MCF 10A (cell line): Measurements from ENCODE around the gene HHIPL1. TPM values are rescaled to one million over a fixed set of nuclear protein-coding genes. Genes with fewer than 3 reads are reported as not detected.

ENCODE experiments used
- BruUV-seq: library from RNA; stranded (reverse); fragments of 400-500 nt; replicated peaks from 2 replicates; lab custom pipeline; 2021; lab: Mats Ljungman, UMichigan
- CTCF ChIA-PET: fragments of 300-600 bp; sonication (Branson Sonifier 250); formaldehyde crosslinking; extraction: SDS; loops from one replicate; lab custom pipeline; 2021; ENCODE audit warnings: antibody characterized with exemption, inconsistent platforms; lab: Yijun Ruan, JAX
- POLR2A ChIA-PET: fragments of 300-600, 350-650 bp; sonication (Branson Sonifier 250); formaldehyde crosslinking; extraction: SDS; loops from one replicate; lab custom pipeline; 2020; ENCODE audit warnings: antibody characterized with exemption, inconsistent platforms; lab: Yijun Ruan, JAX
- DNase-seq: peaks from one replicate; pipeline ENCODE4 v3.0.0-alpha.2; 2018; ENCODE audit not compliant: unreplicated experiment
- H3K27ac Mint-ChIP-seq: one replicate; pipeline ENCODE4 v1.8.0; 2022; ENCODE audit warnings: mild to moderate bottlenecking, low read depth, mixed read lengths; ENCODE audit not compliant: unreplicated experiment
- H3K27me3 Mint-ChIP-seq: one replicate; pipeline ENCODE4 v1.8.0; 2022; ENCODE audit warnings: mixed read lengths; ENCODE audit not compliant: insufficient read depth, unreplicated experiment
- H3K36me3 Mint-ChIP-seq: one replicate; pipeline ENCODE4 v1.8.0; 2022; ENCODE audit warnings: mild to moderate bottlenecking, moderate library complexity, mixed read lengths; ENCODE audit not compliant: insufficient read depth, unreplicated experiment
- H3K4me1 Mint-ChIP-seq: one replicate; pipeline ENCODE4 v1.8.0; 2022; ENCODE audit warnings: mixed read lengths; ENCODE audit not compliant: insufficient read depth, unreplicated experiment
- H3K4me3 Mint-ChIP-seq: one replicate; pipeline ENCODE4 v1.8.0; 2022; ENCODE audit warnings: mild to moderate bottlenecking, moderate library complexity, mixed read lengths; ENCODE audit not compliant: unreplicated experiment
- H3K9me3 Mint-ChIP-seq: one replicate; pipeline ENCODE4 v1.8.0; 2022; ENCODE audit warnings: mixed read lengths; ENCODE audit not compliant: unreplicated experiment
- intact Hi-C: fragments of 100-400 bp; cut with micrococcal nuclease; formaldehyde crosslinking; loops from 2 replicates; pipeline ENCODE4 v1.14.1; 2022
- total RNA-seq: library from RNA; stranded (reverse); gene quantifications from 2 replicates; pipeline ENCODE4 v1.2.3, GENCODE V29; 2022
- TF ChIP-seq, protein P1 (sequence below): fragments of 200-600 bp; IDR thresholded peaks from one replicate; pipeline ENCODE4 v1.8.0; 2022; ENCODE audit warnings: antibody characterized with exemption, mild to moderate bottlenecking; ENCODE audit not compliant: unreplicated experiment

Gene HHIPL1
- total RNA-seq, 1 experiment from 2014 or later, result not detected

DNA sequence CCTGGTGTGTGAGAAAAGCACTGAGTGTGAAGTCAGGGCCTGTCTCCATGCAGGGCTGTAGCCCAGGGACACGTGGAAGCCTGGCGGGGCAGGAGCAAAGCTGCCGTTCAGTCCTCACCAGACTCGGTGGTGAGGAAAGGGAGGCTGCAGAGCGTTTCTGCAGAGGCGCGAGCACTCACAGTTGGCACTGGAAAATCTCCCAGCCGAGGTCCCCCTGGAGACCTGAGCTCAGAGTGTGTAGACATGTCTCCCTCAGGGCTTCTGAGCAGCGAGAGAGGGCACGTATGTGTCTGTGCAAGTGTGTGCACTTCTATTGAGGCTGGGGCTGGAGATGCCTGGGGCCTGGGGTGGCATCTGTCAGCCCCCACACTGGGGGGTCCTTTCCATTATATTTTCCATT, 11.0 kb upstream of the HHIPL1 start:
- Mint-ChIP-seq H3K27me3 (no peaks in the 10 kb centered on the region), H3K36me3 (no peaks in the 10 kb centered on the region), H3K9me3 (no peaks in the 10 kb centered on the region), H3K4me1 (no peaks in the 10 kb centered on the region), H3K4me3 (no peak overlapping the region), H3K27ac (no peak overlapping the region)
- intact Hi-C loops, result no loop called here
- BruUV-seq, result no TSS peak
- ChIA-PET CTCF (interaction anchor here (1.1 to 2.0 kb wide), 4 partner anchors 35 to 241 kb away, joined by 3 to 5 read pairs (median 3); no protein-coding TSS in a partner anchor), POLR2A (interaction anchor here (0.6 kb wide), 1 partner anchor 73 kb away, joined by 3 read pairs; no protein-coding TSS in a partner anchor)
- TF ChIP-seq, protein P1, sequence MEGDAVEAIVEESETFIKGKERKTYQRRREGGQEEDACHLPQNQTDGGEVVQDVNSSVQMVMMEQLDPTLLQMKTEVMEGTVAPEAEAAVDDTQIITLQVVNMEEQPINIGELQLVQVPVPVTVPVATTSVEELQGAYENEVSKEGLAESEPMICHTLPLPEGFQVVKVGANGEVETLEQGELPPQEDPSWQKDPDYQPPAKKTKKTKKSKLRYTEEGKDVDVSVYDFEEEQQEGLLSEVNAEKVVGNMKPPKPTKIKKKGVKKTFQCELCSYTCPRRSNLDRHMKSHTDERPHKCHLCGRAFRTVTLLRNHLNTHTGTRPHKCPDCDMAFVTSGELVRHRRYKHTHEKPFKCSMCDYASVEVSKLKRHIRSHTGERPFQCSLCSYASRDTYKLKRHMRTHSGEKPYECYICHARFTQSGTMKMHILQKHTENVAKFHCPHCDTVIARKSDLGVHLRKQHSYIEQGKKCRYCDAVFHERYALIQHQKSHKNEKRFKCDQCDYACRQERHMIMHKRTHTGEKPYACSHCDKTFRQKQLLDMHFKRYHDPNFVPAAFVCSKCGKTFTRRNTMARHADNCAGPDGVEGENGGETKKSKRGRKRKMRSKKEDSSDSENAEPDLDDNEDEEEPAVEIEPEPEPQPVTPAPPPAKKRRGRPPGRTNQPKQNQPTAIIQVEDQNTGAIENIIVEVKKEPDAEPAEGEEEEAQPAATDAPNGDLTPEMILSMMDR, result no peak
- DNase-seq, result no peak

DNA sequence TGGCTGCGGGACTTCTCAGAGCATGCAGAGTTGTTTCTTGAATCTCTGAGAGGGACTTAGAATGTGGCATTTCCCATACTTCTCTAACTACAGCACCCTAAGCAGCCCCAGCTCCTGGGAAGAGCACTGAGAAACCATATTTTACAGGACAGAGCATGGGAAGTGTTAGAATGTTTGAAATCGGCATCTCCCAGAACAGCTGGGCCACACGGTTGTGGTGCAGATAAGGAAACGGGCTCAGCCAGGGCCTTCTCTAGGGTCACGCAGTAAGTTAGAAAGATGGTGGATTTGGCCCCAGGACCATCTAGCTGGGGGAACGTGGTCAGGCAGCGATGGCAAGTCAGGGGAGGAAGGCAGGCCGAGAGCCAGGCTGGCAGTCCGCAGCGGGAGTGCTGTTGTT, 10.5 kb upstream of the HHIPL1 start:
- Mint-ChIP-seq H3K9me3 (no peaks in the 10 kb centered on the region), H3K27me3 (no peaks in the 10 kb centered on the region), H3K4me3 (no peak overlapping the region), H3K27ac (no peak overlapping the region), H3K36me3 (no peaks in the 10 kb centered on the region), H3K4me1 (no peaks in the 10 kb centered on the region)
- no peak for DNase-seq
- TF ChIP-seq, protein P1, result no peak
- intact Hi-C loops, result no loop called here
- ChIA-PET CTCF (interaction anchor here (1.2 to 1.9 kb wide), 2 partner anchors 34 to 116 kb away, joined by 3 read pairs; no protein-coding TSS in a partner anchor), POLR2A (interaction anchor here (0.7 kb wide), 1 partner anchor 151 kb away, joined by 3 read pairs; no protein-coding TSS in a partner anchor)
- BruUV-seq, result no TSS peak

DNA sequence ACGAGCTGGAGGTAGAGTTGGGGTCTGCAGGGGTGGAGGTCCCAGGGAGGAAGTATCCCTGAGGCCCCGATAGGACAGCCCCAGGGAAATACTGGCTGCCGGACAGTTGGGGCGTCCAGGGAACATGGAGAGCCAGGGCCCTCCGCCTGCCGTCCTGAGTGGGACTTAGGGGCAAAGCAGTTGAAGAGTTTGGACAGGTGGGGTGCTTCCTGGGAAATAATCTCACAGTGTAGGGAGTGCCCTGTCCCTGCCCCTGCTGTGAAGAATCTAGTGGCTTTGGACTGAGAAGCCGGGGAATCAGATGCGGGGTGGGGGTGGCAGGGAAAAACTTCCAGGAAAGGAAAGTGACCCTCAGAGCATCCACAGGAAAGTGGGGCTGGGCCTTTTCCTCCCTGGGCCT, 9.8 kb upstream of the HHIPL1 start:
- no peaks in the 10 kb centered on the region for H3K9me3 Mint-ChIP-seq
- DNase-seq, result no peak
- no peaks in the 10 kb centered on the region for H3K36me3 Mint-ChIP-seq
- ChIA-PET POLR2A (no interaction called here), CTCF (interaction anchor here (0.5 kb wide), 1 partner anchor 185 kb away, joined by 7 read pairs; no protein-coding TSS in a partner anchor)
- TF ChIP-seq, protein P1, result no peak
- intact Hi-C loops, result no loop called here
- H3K4me1 Mint-ChIP-seq, result no peaks in the 10 kb centered on the region
- H3K27me3 Mint-ChIP-seq, result no peaks in the 10 kb centered on the region
- no peak overlapping the region for H3K4me3 Mint-ChIP-seq
- H3K27ac Mint-ChIP-seq, result no peak overlapping the region
- no TSS peak for BruUV-seq

DNA sequence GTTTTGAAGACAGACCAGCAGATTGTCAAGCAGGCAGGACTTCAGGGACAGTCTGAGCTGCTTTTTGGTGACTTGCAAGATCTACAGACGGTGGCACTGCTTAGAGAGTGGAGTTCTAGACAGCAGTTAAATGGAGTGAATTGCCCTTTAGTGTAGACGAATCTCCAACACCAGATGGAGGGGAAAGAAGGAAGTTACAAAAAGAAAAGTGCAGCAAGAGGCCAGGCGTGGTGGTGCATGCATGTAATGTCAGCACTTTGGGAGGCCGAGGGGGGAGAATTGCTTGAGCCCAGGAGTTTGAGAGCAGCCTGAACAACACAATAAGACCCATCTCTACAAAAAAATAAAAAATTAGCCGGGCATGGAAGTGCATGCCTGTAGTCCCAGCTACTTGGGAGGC, 8.4 kb upstream of the HHIPL1 start:
- H3K4me3 Mint-ChIP-seq, result no peak overlapping the region
- no peaks in the 10 kb centered on the region for H3K9me3 Mint-ChIP-seq
- peaks cover 5% of the 10 kb centered on the region for H3K36me3 Mint-ChIP-seq
- H3K27ac Mint-ChIP-seq, result no peak overlapping the region
- TF ChIP-seq, protein P1, result no peak
- DNase-seq, result no peak
- ChIA-PET POLR2A (no interaction called here), CTCF (interaction anchor here (0.6 to 0.7 kb wide), 2 partner anchors 262 to 469 kb away, joined by 3 read pairs; no protein-coding TSS in a partner anchor)
- intact Hi-C loops, result no loop called here
- H3K4me1 Mint-ChIP-seq, result no peaks in the 10 kb centered on the region
- BruUV-seq, result no TSS peak
- H3K27me3 Mint-ChIP-seq, result no peaks in the 10 kb centered on the region
